BE2C (cell line): Measurements from ENCODE around the gene PITPNM1.

Experiments used
- DNase-seq: peaks from one replicate; pipeline ENCODE4 v3.0.0-alpha.2; 2020
- H3K27me3 ChIP-seq: fragments of 250-450 bp; sonication (Bioruptor Pico); 2 replicates; pipeline ENCODE4 v1.5.1; 2020; ENCODE audit warnings: mild to moderate bottlenecking
- H3K36me3 ChIP-seq: fragments of 250-450 bp; sonication (Bioruptor Pico); 2 replicates; pipeline ENCODE4 v1.5.1; 2020; ENCODE audit warnings: mild to moderate bottlenecking
- H3K4me1 ChIP-seq: fragments of 250-450 bp; sonication (Bioruptor Pico); 2 replicates; pipeline ENCODE4 v1.5.1; 2020
- H3K4me3 ChIP-seq: 2 replicates; pipeline ENCODE4 v1.5.1; 2011; ENCODE audit warnings: low read depth, low read length
- H3K9me3 ChIP-seq: fragments of 250-450 bp; sonication (Bioruptor Pico); 2 replicates; pipeline ENCODE4 v1.5.1; 2020
- CTCF ChIP-seq: IDR thresholded peaks from 2 replicates; pipeline ENCODE4 v1.5.1; 2012; ENCODE audit warnings: mild to moderate bottlenecking, low read depth, low read length

PITPNM1 gene

GRCh38 chr11:67538306-67538705, 33.1 kb upstream of the PITPNM1 start:
- Histone ChIP-seq H3K4me1 (no peaks in the 10 kb centered on the region), H3K9me3 (no peaks in the 10 kb centered on the region; the same call in 1 of the 2 replicates), H3K4me3 (no peak overlapping the region), H3K36me3 (no peaks in the 10 kb centered on the region), H3K27me3 (no peaks in the 10 kb centered on the region)
- no peak for DNase-seq
- no peak for TF ChIP-seq CTCF

- DNase-seq, result no peak
- Histone ChIP-seq H3K36me3 (no peaks in the 10 kb centered on the region), H3K9me3 (no peaks in the 10 kb centered on the region; the same call in 1 of the 2 replicates), H3K27me3 (no peaks in the 10 kb centered on the region), H3K4me1 (no peaks in the 10 kb centered on the region), H3K4me3 (no peak overlapping the region)
- TF ChIP-seq CTCF, result no peak
Observed at GRCh38 chr11:67535561-67535960, 30.4 kb upstream of the PITPNM1 start.

GRCh38 chr11:67534070-67534679, 29.0 kb upstream of the PITPNM1 start:
- no peaks in the 10 kb centered on the region for H3K36me3 ChIP-seq
- H3K4me3 ChIP-seq, result no peak overlapping the region
- no peaks in the 10 kb centered on the region for H3K27me3 ChIP-seq
- H3K9me3 ChIP-seq, result no peaks in the 10 kb centered on the region
- no peak for TF ChIP-seq CTCF
- H3K4me1 ChIP-seq, result no peaks in the 10 kb centered on the region
- DNase-seq, result no peak

GRCh38 chr11:67532889-67533288, 27.7 kb upstream of the PITPNM1 start:
- no peak overlapping the region for H3K4me3 ChIP-seq
- H3K36me3 ChIP-seq, result no peaks in the 10 kb centered on the region
- H3K27me3 ChIP-seq, result no peaks in the 10 kb centered on the region
- H3K4me1 ChIP-seq, result no peaks in the 10 kb centered on the region
- H3K9me3 ChIP-seq, result no peaks in the 10 kb centered on the region
- no peak for TF ChIP-seq CTCF
- DNase-seq, result no peak

- Histone ChIP-seq H3K27me3 (no peaks in the 10 kb centered on the region), H3K4me1 (no peaks in the 10 kb centered on the region), H3K9me3 (no peaks in the 10 kb centered on the region), H3K4me3 (no peak overlapping the region), H3K36me3 (no peaks in the 10 kb centered on the region)
- DNase-seq, result no peak
- no peak for TF ChIP-seq CTCF
Observed at GRCh38 chr11:67530282-67530592, 25.1 kb upstream of the PITPNM1 start.

- no peak overlapping the region for H3K4me3 ChIP-seq
- H3K36me3 ChIP-seq, result no peaks in the 10 kb centered on the region
- H3K9me3 ChIP-seq, result no peaks in the 10 kb centered on the region
- no peaks in the 10 kb centered on the region for H3K4me1 ChIP-seq
- TF ChIP-seq CTCF, result no peak
- H3K27me3 ChIP-seq, result no peaks in the 10 kb centered on the region
- no peak for DNase-seq
Observed at GRCh38 chr11:67528376-67528775, 23.2 kb upstream of the PITPNM1 start.
